SKM-1 treated with dmso at 0.1 percent for 144 hours (cell line): ENCODE data around the gene ZNF491.
"Not testable (repeated sequence)": the region's sequence is repeated elsewhere in the genome, so short reads cannot be mapped to it uniquely, and the experiment has no call there.

Experiments
- DNase-seq: peaks from one replicate; lab custom pipeline; 2025; ENCODE audit not compliant: unreplicated experiment; lab: John Stamatoyannopoulos, UW

ZNF491 gene

DNA sequence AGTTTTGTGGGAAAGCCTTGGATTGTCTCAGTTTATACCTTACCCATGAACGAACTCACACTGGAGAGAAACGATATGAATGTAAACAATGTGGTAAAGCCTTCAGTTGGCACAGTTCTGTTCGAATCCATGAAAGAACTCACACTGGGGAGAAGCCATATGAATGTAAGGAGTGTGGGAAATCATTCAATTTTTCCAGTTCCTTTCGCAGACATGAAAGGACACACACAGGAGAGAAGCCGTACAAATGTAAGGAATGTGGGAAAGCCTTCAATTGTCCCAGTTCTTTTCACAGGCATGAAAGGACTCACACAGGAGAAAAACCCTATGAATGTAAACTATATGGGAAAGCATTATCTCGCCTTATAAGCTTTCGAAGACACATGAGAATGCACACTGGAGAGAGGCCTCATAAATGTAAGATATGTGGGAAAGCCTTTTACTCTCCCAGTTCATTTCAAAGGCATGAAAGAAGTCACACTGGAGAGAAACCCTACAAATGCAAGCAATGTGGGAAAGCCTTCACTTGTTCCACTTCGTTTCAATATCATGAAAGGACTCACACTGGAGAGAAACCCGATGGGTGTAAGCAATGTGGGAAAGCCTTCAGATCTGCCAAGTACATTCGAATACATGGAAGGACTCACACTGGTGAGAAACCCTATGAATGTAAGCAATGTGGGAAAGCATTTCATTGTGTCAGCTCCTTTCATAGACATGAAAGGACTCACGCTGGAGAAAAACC is 8.2 kb downstream of the ZNF491 start:
- DNase-seq: no peak

GRCh38 chr19:11807099-11807380 is 8.7 kb downstream of the ZNF491 start:
- DNase-seq: no peak

GRCh38 chr19:11813703-11814028 is 15.3 kb downstream of the ZNF491 start:
- DNase-seq: no peak

- DNase-seq: peak; percentile 88
These were observed 15.8 kb downstream of the ZNF491 start, which contains the start of gene ZNF440 for GRCh38 chr19:11814029-11814699. TSS of gene ZNF440 (plus strand) at chr19:11814273. CDS start at chr19:11814448, 175 bp downstream.

- no peak for DNase-seq
These were observed 16.3 kb downstream of the ZNF491 start for GRCh38 chr19:11814700-11815035.

GRCh38 chr19:11821474-11822109 is 23.3 kb downstream of the ZNF491 start:
- no peak for DNase-seq

DNA sequence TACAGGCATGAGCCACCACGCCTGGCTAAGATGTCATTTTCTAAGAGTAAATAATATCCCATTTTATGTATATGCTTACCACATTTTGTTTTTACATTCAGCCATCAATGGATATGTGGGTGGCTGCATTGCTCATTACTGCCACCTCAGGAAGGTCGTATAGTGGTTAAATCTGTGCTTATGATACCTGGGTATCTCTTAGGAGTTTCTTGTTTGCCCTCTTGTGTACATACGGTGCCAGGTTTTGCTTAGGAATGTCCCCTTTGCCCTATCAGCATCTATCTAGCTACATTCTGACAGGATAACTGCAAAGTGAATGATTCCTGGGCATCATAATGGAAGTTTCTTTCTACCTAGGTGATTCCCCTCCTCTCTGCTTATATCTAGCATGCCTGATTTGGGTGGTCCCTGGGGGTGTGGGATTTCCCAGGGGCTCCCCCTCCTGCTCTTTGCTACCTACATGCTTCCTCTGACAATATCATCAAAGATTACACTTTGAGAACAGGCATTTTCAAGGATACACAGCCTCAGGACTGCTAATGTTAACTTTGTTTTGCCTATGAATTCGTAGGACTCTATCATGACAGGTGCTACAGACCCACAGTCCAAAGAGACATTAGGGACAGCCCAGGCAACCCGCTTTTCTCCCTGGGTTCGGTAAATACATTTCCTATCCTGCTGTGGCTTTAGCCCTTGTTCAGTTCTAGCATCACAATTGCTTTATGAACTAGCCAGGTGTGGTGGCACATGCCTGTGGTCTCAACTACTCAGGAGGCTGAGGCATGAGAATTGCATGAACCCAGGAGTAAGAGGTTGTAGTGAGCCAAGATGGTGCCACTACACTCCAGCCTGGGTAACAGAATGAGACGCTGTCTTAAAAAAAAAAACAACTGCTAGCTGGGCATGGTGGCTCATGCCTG is 30.9 kb downstream of the ZNF491 start:
- not testable (repeated sequence) for DNase-seq

- DNase-seq: no peak
These were observed 34.1 kb downstream of the ZNF491 start for GRCh38 chr19:11832253-11832912.

GRCh38 chr19:11833541-11833940 is 35.2 kb downstream of the ZNF491 start:
- DNase-seq: no peak

DNA sequence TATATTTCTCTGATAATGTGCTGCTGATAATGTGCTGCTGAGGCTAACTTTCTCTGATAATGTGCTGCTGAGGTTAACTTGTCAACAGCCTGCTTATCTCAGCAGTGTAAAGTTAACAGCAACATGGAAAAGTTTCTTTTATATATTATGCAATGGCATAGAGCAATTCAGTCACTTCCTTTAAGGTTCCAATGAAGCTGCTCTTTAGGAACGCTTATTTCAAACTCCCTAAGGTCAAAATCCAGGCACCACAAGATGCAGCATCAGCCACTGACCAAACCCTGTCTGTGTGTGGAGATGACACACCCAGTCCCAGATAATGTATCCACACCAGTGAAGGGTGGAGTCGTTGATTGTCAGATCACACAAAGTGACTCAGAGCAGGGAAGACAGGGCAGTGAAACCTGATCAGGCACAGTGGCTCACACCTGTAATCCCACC is 37.3 kb downstream of the ZNF491 start:
- DNase-seq: not testable (repeated sequence)

DNA sequence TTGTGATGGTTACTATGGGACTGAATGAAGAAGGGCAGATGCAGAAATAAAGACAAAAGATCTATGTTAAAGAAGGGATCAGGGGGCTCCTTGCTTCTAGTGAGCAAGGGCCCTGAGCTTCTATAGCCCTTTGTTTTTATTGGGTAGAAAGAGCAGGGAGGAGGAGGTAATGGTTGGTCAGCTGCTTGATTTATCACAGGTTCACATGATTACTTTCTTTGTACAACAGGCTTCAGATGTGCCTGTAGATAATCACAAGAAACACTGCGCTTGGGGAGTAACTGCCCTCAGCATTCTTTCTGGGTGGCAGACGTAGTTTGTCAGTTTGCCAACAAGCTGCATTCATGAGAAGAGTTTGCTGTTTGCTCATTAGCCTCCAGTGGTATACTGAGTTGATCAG is 45.4 kb downstream of the ZNF491 start:
- DNase-seq: no peak

DNA sequence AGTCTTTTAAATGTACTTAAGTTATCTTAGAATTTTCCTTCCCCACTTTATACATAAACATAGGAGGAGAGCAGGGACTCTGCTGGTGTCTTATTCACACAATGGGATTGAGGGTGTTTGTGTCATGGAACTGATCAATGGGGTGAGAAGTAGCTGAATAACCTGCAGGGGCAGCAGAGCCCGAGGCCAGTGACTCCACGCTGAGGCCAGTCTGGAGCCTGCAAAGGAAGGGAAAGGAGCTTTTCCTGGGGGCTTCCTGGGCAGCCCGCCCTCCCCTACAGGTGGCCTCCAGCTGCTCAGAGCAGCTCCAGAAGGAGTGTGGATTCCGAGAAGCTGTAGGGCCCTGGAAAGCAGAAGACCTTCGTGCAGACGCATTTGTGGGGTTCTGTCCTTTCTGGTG is 49.3 kb downstream of the ZNF491 start:
- not testable (repeated sequence) for DNase-seq

GRCh38 chr19:11848200-11848593 is 49.9 kb downstream of the ZNF491 start:
- no peak for DNase-seq

DNA sequence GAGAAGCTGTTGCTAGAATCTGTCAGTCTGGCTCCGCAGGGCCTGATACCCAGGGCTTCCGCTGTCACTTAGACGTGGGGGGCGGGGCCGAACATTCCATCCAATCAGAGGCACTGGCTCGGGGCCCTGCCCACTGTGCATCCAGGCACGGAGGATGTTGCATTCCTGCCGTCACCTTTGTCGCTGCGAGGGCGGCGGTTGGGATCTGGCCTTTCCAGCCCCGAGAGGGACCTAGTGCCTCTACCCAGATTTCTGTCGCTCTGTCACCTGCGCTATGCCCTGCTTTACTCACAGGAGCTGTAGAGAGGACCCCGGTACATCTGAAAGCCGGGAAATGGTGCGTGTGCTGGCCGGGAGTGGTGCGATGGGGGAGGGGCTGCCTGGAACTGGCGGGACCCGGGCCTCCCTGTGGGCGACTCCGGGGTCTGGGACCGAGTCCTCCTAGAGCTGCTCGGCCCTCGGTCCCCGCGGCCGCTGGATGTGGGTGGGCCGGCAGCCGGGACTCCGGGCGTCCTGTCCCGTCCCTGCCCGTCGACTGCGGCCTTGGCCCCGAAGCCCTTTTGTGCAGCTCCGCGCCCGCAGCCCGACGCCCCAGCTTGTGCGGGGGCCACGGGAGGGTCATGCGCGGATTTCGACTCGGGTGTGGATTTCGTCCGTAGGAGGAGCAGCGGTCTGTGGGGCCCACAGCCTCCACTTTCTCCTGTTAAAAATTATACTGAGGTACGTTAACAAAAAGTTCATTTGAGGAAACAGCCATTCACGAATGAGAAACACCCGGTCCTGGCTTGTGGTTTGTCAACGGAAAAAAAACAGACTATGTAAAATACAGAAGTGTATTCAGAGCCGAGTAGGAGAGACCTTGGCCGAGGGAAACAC is 50.5 kb downstream of the ZNF491 start, which contains the start of gene ZNF439:
Gene ZNF439 (plus strand): TSS at position 133 of the 876 bp plus-strand sequence. CDS start 142 bp downstream, at position 275.
- DNase-seq: no peak

DNA sequence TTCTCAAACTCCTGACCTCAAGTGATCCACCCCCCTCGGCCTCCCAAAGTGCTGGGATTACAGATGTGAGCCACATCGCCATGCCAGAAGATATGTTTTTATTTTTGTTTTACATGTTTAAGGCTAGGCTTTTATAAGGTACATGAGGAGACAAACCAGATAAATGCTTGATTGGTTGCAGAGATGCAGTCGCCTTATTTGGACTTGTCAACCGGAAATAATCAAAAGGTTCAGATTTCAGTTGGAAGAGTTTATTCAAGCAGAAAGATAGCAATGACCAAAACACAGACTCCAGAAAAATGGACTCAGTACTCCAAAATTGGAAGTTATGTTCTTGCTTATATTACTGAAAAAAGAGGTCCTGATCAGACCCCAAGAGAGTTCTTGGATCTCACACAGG is 52.0 kb downstream of the ZNF491 start:
- not testable (repeated sequence) for DNase-seq

GRCh38 chr19:11853358-11853757 is 55.0 kb downstream of the ZNF491 start:
- no peak for DNase-seq

- DNase-seq: no peak
These were observed 58.4 kb downstream of the ZNF491 start for GRCh38 chr19:11856596-11857250.
